CD4-positive, CD25-positive, alpha-beta regulatory T cell (primary cell): ENCODE results near the gene GSTM1. TPM values are rescaled to one million over a fixed set of nuclear protein-coding genes. Genes with fewer than 3 reads are reported as not detected.
A peak's percentile ranks its signal among the peaks of the same experiment; 100 is the strongest.

ENCODE experiments used
- ATAC-seq, 2 donors: fragments of 150-1000 bp; cut with Tn5 transposase; one replicate each; pipeline ENCODE4 v1.10.0; 2021; ENCODE audit warnings: low read depth in 2 of 2, moderate number of reproducible peaks in 2 of 2, moderate library complexity in 1 of 2
- DNase-seq, 3 donors: peaks; one replicate each; pipeline versions ENCODE4 v3.0.0 to v3.0.0-alpha.2; 2012 to 2022; ENCODE audit warnings: mixed read lengths in 1 of 3
- H3K27ac ChIP-seq: one replicate; pipeline ENCODE4 v1.7.0; 2013; ENCODE audit warnings: mild to moderate bottlenecking, low read length; ENCODE audit not compliant: insufficient read depth, poor library complexity, severe bottlenecking
- H3K27me3 ChIP-seq: one replicate; pipeline ENCODE4 v1.7.0; 2013; ENCODE audit warnings: low read length; ENCODE audit not compliant: control insufficient read depth, insufficient read depth
- H3K36me3 ChIP-seq: one replicate; pipeline ENCODE4 v1.7.0; 2013; ENCODE audit warnings: mild to moderate bottlenecking, low read length, moderate library complexity; ENCODE audit not compliant: control insufficient read depth, insufficient read depth
- H3K4me1 ChIP-seq: 2 replicates; pipeline ENCODE4 v1.7.0; 2013; ENCODE audit warnings: mild to moderate bottlenecking, low read length; ENCODE audit not compliant: insufficient read depth, control insufficient read depth, poor library complexity, severe bottlenecking
- H3K4me3 ChIP-seq: one replicate; pipeline ENCODE4 v1.7.0; 2013; ENCODE audit warnings: low read depth, mild to moderate bottlenecking, low read length, moderate library complexity
- H3K9me3 ChIP-seq, 2 experiments: 1 replicate in 1 of 2; 2 replicates in 1 of 2; pipeline ENCODE4 v1.7.0; 2013; ENCODE audit warnings: low read length in 2 of 2, mild to moderate bottlenecking in 1 of 2, moderate library complexity in 1 of 2; ENCODE audit not compliant: control insufficient read depth in 2 of 2
- H3K27ac Mint-ChIP-seq, 3 donors: one replicate each; pipeline ENCODE4 v1.8.0; 2020 to 2022; ENCODE audit warnings: mild to moderate bottlenecking in 3 of 3, mixed read lengths in 3 of 3, moderate library complexity in 2 of 3
- H3K27me3 Mint-ChIP-seq: one replicate; pipeline ENCODE4 v1.8.0; 2022; ENCODE audit warnings: mild to moderate bottlenecking, mixed read lengths
- H3K36me3 Mint-ChIP-seq: one replicate; pipeline ENCODE4 v1.8.0; 2020; ENCODE audit warnings: mixed read lengths
- H3K4me1 Mint-ChIP-seq, 4 donors: one replicate each; pipeline ENCODE4 v1.8.0; 2020 to 2022; ENCODE audit warnings: mixed read lengths in 4 of 4, mild to moderate bottlenecking in 1 of 4
- H3K4me3 Mint-ChIP-seq, 4 donors: one replicate each; pipeline ENCODE4 v1.8.0; 2020 to 2022; ENCODE audit warnings: mild to moderate bottlenecking in 4 of 4, mixed read lengths in 4 of 4, moderate library complexity in 3 of 4
- H3K9me3 Mint-ChIP-seq, 7 donors: one replicate each; pipeline ENCODE4 v1.8.0; 2020 to 2022; ENCODE audit warnings: mixed read lengths in 7 of 7, mild to moderate bottlenecking in 3 of 7, moderate library complexity in 2 of 7
- polyA plus RNA-seq, 4 donors: library from polyadenylated mRNA; unstranded; fragments of 300-500 nt; fragmentation: Illumina TruSeq; gene quantifications; one replicate each; pipeline ENCODE4 v1.2.3, GENCODE V29; 2021
- total RNA-seq: library from RNA; stranded (reverse); gene quantifications from one replicate; pipeline ENCODE4 v1.2.3, GENCODE V29; 2022

The GSTM1 gene
- total and polyA plus RNA-seq, 5 donors from 2014 or later: 18.7 to 123 (median 46.1) TPM; not detected in 1

DNA sequence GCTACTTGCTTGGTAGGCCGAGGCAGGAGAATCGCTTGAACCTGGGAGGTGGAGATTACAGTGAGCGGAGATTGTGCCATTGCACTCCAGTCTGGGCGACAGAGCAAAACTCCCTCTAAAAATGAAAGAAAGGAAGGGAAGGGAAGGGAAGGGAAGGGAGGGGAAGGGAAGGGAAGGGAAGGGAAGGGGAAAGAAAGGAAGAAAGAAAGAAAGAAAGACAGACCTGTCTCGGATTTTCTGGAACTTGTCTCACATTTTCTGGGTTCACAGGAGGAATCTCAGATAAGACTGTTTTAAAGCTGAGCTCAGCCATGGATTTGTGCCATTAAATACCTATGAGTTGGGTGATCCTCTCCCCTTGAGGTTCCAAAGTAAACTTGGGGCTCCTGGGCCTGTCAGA lies 37.3 kb downstream of the GSTM1 start:
- no peaks in the 10 kb centered on the region for H3K4me1 ChIP-seq
- no peak overlapping the region for H3K4me3 Mint-ChIP-seq
- no peaks in the 10 kb centered on the region for H3K9me3 ChIP-seq
- no peak overlapping the region for H3K4me3 ChIP-seq
- no peaks in the 10 kb centered on the region for H3K9me3 Mint-ChIP-seq
- no peaks in the 10 kb centered on the region for H3K4me1 Mint-ChIP-seq
- H3K27ac Mint-ChIP-seq: no peak overlapping the region
- H3K27ac ChIP-seq: no peak overlapping the region
- ATAC-seq (no peak), DNase-seq (no peak)
- no peaks in the 10 kb centered on the region for H3K36me3 ChIP-seq
- no peaks in the 10 kb centered on the region for H3K36me3 Mint-ChIP-seq
- peaks cover 40% of the 10 kb centered on the region for H3K27me3 Mint-ChIP-seq
- peaks cover 5% of the 10 kb centered on the region for H3K27me3 ChIP-seq

GRCh38 chr1:109725510-109725909 lies 37.9 kb downstream of the GSTM1 start:
- H3K27ac Mint-ChIP-seq: no peak overlapping the region
- H3K27me3 Mint-ChIP-seq: peaks cover 40% of the 10 kb centered on the region
- H3K4me1 ChIP-seq: no peaks in the 10 kb centered on the region
- ATAC-seq: no peak
- no peaks in the 10 kb centered on the region for H3K9me3 Mint-ChIP-seq
- DNase-seq: no peak
- no peaks in the 10 kb centered on the region for H3K9me3 ChIP-seq
- no peak overlapping the region for H3K4me3 ChIP-seq
- H3K4me1 Mint-ChIP-seq: no peaks in the 10 kb centered on the region
- H3K27me3 ChIP-seq: peaks cover 5% of the 10 kb centered on the region
- no peak overlapping the region for H3K27ac ChIP-seq
- H3K4me3 Mint-ChIP-seq: no peak overlapping the region
- H3K36me3 Mint-ChIP-seq: no peaks in the 10 kb centered on the region
- no peaks in the 10 kb centered on the region for H3K36me3 ChIP-seq

DNA sequence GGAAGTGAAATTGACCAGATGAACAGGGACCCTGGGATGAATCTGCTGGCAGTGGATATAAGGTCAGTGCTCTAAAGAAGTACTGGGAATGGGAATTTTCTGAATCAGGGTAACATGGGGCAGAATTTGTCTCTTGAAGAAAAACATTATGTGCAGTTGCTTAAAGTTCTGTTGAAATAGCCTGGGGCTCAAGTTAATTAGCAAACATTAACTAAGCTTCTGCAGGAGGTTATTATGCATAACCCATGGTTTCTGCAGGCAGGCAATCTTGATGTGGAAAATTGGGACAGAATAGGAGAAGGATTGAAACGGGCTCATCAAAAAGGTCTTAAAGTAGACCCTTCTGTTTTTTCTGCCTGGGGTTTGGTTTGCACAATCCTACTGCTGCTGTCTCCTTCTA lies 38.4 kb downstream of the GSTM1 start:
- no peak overlapping the region for H3K4me3 Mint-ChIP-seq
- H3K27ac ChIP-seq: no peak overlapping the region
- no peak overlapping the region for H3K27ac Mint-ChIP-seq
- ATAC-seq: no peak
- H3K27me3 ChIP-seq: peaks cover 3% of the 10 kb centered on the region
- no peaks in the 10 kb centered on the region for H3K4me1 ChIP-seq
- no peaks in the 10 kb centered on the region for H3K4me1 Mint-ChIP-seq
- no peaks in the 10 kb centered on the region for H3K9me3 ChIP-seq
- H3K36me3 ChIP-seq: no peaks in the 10 kb centered on the region
- H3K4me3 ChIP-seq: no peak overlapping the region
- peaks cover 39% of the 10 kb centered on the region for H3K27me3 Mint-ChIP-seq
- no peaks in the 10 kb centered on the region for H3K36me3 Mint-ChIP-seq
- no peak for DNase-seq
- H3K9me3 Mint-ChIP-seq: no peaks in the 10 kb centered on the region

DNA sequence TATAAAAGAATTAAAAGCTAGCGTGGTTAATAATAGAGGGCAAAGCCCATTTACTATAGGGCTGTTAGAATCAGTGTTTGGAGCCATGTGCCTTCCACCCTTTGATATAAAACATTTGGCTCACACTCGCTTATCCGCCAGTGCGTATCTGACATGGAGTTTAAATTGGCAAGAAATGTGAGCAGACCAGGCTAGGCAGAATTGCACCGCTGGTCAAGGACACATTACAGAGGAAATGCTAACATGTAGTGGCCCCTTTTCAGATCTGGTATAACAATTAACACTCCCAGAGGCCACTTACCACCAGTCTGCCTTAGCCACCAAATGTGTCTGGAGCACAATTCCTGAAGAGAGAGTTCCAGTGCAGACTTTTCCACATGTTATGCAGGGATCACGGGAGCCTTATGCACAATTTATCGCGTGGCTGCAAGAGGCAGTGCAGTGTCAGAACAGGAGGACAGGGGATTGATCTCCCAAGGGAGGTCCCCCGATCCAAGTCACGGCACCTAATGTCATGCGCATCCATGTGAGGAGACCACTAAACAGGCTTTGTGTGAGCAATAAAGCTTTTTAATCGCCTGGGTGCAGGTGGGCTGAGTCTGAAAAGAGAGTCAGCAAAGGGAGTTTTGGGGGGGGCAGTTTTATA lies 39.2 kb downstream of the GSTM1 start:
- H3K4me3 ChIP-seq: no peak overlapping the region
- Mint-ChIP-seq H3K27me3 (peaks cover 35% of the 10 kb centered on the region), H3K4me1 (no peaks in the 10 kb centered on the region), H3K27ac (no peak overlapping the region), H3K4me3 (no peak overlapping the region), H3K36me3 (no peaks in the 10 kb centered on the region), H3K9me3 (no peaks in the 10 kb centered on the region)
- ATAC-seq (no peak), DNase-seq (no peak)
- H3K9me3 ChIP-seq: no peaks in the 10 kb centered on the region
- no peaks in the 10 kb centered on the region for H3K4me1 ChIP-seq
- H3K27me3 ChIP-seq: no peaks in the 10 kb centered on the region
- no peak overlapping the region for H3K27ac ChIP-seq
- H3K36me3 ChIP-seq: no peaks in the 10 kb centered on the region

DNA sequence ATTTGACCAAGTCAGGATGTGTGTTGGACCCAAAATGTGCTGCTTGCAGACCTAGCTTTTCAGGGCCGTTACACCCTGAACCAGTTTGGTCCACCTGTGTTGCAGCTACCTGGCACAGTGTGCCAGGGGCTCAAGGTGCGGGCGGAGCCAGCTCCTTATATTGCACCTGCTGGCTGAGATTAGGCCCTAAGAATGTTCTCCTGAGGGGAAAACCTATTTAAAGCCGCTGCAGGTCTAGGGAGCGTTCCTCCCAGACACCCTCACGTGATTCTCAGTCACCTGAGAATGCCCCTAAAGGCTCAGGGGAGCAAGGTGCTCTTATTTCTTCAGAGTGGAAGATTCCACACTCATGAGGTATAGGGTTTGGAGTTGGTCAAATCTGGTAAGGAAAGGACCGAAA lies 41.3 kb downstream of the GSTM1 start:
- Mint-ChIP-seq H3K9me3 (no peaks in the 10 kb centered on the region), H3K4me3 (no peak overlapping the region), H3K27me3 (peaks cover 32% of the 10 kb centered on the region), H3K4me1 (no peaks in the 10 kb centered on the region), H3K27ac (no peak overlapping the region), H3K36me3 (no peaks in the 10 kb centered on the region)
- Histone ChIP-seq H3K36me3 (no peaks in the 10 kb centered on the region), H3K9me3 (no peaks in the 10 kb centered on the region), H3K27ac (no peak overlapping the region), H3K27me3 (no peaks in the 10 kb centered on the region), H3K4me1 (no peaks in the 10 kb centered on the region), H3K4me3 (no peak overlapping the region)
- ATAC-seq (no peak), DNase-seq (no peak)

DNA sequence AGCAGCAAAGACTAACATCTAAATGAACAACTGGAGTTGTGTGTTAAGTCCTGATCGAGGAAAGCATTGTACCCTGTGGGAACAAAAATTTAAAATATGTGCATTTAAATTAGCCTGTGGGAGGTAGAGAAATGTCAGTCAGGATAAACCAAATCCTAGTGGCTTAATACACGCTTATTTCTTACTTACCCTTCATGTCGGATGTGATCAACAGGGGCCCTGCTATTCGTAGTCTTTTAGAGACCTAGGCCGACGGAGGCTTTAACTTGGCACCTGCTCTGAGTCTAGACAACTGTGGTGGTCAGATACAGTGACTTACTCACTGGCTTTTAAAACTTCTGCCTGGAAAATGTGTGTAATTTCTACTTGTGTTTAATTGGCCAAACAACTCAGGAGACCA lies 43.0 kb downstream of the GSTM1 start:
- no peak for ATAC-seq
- Histone ChIP-seq H3K9me3 (no peaks in the 10 kb centered on the region), H3K27me3 (peaks cover 2% of the 10 kb centered on the region), H3K4me1 (no peaks in the 10 kb centered on the region), H3K36me3 (no peaks in the 10 kb centered on the region), H3K4me3 (no peak overlapping the region), H3K27ac (no peak overlapping the region)
- no peak overlapping the region for H3K4me3 Mint-ChIP-seq
- peaks cover 30% of the 10 kb centered on the region for H3K27me3 Mint-ChIP-seq
- peaks cover 0 to 2% (median 0%) of the 10 kb centered on the region in 7 donors for H3K9me3 Mint-ChIP-seq
- no peaks in the 10 kb centered on the region for H3K36me3 Mint-ChIP-seq
- H3K4me1 Mint-ChIP-seq: no peaks in the 10 kb centered on the region
- no peak overlapping the region for H3K27ac Mint-ChIP-seq
- DNase-seq: no peak

GRCh38 chr1:109732390-109732881 lies 44.8 kb downstream of the GSTM1 start:
- Histone ChIP-seq H3K9me3 (no peaks in the 10 kb centered on the region), H3K4me1 (no peaks in the 10 kb centered on the region), H3K36me3 (peaks cover 2% of the 10 kb centered on the region), H3K27me3 (peaks cover 4% of the 10 kb centered on the region), H3K27ac (no peak overlapping the region), H3K4me3 (no peak overlapping the region)
- no peaks in the 10 kb centered on the region for H3K4me1 Mint-ChIP-seq
- peaks cover 17% of the 10 kb centered on the region for H3K27me3 Mint-ChIP-seq
- no peak for ATAC-seq
- DNase-seq: no peak
- peaks cover 0 to 2% (median 0%) of the 10 kb centered on the region in 7 donors for H3K9me3 Mint-ChIP-seq
- H3K36me3 Mint-ChIP-seq: no peaks in the 10 kb centered on the region
- H3K4me3 Mint-ChIP-seq: no peak overlapping the region
- H3K27ac Mint-ChIP-seq: peak overlapping the region in 1 of 3 donors; percentile 20

GRCh38 chr1:109733236-109733870 lies 45.7 kb downstream of the GSTM1 start:
- H3K27ac ChIP-seq: no peak overlapping the region
- Mint-ChIP-seq H3K9me3 (peaks cover 0 to 2% (median 0%) of the 10 kb centered on the region in 7 donors), H3K27ac (no peak overlapping the region), H3K4me3 (no peak overlapping the region), H3K4me1 (no peaks in the 10 kb centered on the region), H3K27me3 (peaks cover 17% of the 10 kb centered on the region), H3K36me3 (peaks cover 3% of the 10 kb centered on the region)
- no peaks in the 10 kb centered on the region for H3K9me3 ChIP-seq
- no peak for DNase-seq
- H3K27me3 ChIP-seq: peaks cover 10% of the 10 kb centered on the region
- no peaks in the 10 kb centered on the region for H3K4me1 ChIP-seq
- no peak overlapping the region for H3K4me3 ChIP-seq
- H3K36me3 ChIP-seq: peaks cover 2% of the 10 kb centered on the region
- no peak for ATAC-seq
